HG03558 (cell line): ENCODE results near the gene CDHR4.
A peak's percentile ranks its signal among the peaks of the same experiment; 100 is the strongest.

Source experiments
- ATAC-seq: cut with Tn5 transposase; IDR thresholded peaks from one replicate; pipeline ENCODE4 v1.9.1; 2021; ENCODE audit warnings: moderate number of reproducible peaks; ENCODE audit not compliant: unreplicated experiment; ENCODE audit errors: extremely low read depth

CDHR4 gene

DNA sequence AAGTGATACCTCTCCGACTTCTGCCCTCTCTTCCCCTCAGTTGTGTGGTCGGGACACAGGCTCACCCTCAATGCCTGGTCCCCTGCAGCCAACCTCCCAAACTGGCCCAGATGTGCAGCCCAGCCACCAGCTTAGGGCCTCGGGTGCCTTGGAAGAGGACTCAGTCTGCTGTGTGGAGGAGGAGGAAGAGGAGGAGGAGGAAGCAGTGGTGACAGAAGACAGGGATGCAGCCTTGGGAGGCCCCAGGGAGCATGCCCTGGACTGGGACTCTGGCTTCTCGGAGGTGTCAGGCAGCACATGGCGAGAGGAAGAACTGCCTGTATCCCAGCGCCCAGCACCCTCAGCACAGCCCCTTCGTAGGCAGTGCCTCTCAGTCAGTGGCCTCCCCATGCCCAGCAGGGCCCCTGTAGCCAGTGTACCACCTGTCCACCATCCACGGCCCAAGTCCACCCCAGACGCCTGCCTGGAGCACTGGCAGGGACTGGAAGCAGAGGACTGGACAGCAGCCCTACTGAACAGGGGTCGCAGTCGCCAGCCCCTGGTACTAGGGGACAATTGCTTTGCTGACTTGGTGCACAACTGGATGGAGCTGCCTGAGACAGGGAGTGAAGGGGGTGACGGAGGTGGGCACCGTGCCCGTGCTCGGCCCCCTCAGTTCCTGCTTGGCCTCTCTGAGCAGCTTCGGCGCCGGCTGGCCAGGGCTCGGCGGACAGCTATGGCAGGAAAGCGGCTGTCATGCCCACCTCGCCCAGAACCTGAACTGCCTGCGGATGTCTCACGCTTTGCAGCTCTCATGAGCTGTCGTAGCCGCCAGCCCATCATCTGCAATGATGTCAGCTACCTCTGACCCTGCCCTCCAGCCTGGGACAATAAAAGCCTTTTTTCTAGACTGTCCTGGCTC, 4.7 kb upstream of the CDHR4 start:
- ATAC-seq = no peak

DNA sequence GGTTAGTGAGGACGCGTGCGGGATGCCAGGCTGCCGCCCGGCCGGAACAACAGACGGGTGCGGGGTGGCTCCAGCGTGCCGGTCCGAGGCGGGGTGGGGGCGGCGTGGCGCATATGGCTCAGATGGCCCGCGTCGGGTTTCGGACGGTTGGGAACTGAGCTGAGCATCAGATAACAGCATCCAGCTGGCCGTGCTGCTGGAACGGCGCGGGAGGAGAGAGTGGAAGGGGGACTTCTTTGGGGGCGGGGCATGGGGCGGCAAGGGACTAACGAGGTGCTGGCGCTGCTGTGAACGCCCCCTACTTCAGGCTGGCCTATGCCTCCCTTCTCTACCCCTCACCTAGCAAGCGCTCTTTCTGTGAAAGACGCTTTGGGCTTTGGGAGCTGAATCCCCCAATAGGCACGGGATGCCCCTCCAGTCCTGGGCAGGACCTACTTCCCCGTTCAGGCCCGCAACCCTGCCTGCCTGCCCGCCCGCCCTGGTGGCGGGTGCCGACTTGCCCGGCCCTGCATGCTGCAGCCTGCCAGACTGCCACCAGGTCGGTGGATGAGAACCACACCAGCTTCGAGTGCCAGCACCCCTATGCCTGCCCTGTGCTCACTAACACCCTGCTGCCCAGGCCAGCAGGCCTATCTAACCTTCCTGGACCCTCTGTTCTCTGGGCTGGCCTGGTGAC, 3.9 kb upstream of the CDHR4 start:
- no peak for ATAC-seq

DNA sequence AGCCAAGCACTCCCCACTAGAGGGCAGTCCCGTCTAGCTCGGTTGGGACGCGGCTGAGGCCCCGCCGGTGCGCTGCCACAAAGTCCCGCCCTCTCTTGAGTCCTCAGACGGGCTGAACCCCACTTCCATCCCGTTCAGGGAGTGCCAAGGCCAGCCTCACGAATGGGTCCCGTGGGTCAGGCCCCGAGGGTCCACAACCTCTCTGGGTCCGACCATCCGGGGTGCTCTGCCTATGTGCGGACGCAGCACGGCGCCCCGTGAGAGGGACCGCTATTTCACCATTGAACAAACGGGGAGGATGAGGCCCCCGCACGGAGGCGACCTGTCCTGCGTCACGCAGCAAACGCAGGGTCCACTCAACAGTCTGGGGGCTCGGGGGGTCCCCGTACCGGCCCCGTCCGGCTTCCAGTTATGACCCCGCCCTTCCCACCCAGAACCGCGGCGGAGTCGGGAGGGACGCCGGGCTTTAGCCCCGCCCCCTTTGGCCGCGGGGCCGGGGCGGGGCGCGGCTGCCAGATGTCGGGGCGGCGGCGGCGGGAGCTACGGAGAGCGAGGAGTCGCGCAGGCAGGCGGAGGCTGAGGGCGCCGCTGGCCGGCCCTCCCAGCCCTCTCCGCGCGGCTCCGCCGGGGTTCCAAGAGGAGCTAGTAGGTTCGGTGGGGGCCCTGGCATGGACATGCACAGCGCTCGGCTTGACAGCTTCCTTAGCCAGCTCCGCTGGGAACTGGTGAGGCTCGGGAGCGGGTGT, 3.2 kb upstream of the CDHR4 start, which contains the start of gene INKA1:
Gene INKA1 (plus strand): TSS at position 543 of the 746 bp plus-strand sequence. CDS start 132 bp downstream, at position 675.
- no peak for ATAC-seq

DNA sequence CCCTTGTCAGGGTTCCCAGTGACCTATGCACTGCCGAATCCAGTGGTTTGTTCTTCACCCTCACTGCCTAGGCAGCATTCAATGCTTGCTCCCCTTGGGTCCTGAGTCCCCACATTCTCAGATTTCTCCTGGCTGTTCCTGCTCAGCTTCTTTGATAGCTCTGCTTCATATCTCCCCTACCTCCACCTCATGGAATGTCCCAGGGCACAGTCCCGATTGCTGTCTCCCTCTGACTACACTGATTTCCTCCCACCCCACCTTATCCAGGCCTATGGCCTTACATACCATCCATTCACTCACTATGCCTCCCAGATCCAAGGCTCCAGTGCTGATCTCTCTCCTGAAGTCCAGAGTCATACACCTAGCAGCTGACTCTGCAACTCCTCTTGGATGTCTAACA, 1.5 kb upstream of the CDHR4 start:
- ATAC-seq = no peak

DNA sequence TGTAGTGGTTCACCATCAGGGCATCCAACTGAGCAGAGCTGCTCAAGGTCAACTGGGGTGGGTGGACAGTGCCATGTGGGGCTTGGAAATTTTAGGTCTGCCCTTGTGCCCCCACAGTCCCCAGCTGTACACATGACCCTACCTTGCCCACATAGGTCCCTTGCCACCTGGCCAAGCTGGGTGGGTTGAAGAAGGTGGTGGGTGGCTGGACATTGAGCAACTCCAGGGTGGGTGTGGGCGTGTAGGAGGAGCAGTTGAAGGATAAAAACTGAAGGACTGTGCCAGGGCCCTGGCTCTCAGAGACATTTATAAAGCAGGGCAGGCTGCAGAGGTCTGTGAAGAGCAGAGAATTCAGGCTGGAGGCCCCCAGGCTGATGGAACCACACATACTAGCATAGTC, 568 bp downstream of the CDHR4 start:
- ATAC-seq = no peak

DNA sequence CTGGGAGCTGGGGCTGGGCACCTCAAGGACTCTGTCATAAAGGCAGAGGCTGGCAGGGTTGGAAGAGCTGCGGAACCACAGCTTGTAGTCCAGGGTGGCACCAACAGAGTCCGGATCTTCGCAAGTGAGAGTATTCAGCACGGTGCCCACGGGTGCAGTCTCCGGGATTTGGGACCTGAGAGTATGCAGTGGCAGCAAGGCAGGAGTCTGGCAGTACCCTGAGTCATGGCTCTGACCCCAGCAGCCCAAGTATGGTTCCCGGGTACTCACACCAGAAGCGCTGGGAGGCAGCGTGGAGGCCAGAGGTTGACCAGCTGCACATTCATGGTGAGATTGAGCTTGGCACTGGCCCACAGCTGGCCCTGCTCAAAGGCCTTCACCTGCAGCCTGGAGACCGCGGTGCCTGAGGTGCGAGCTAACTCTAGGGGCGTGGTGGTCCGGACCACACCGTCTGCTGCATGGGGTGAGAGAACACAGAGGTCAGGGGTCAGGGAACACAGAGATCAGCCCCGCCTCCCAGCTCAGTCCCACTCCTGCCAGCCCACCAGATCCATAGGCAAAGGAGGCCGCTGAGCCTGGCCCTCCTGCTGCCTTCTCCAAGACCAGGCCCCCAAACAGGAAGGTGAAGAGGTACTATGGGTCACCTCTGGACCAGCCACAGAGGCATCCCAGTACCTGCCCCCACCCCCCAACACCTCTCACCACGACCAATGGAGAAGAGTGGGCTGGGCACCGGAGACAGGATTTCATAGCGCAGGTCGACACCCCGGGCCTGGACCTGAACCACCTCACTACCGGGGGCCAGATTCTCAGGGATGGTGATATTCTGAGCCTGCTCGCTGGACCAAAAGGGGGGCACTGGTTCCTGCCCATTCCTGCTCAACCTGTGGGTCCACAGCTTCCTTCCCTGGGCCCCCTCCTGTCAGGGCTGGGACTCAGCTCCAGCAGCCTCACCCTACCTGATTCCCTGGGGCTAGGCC, 4.5 kb downstream of the CDHR4 start:
- no peak for ATAC-seq

DNA sequence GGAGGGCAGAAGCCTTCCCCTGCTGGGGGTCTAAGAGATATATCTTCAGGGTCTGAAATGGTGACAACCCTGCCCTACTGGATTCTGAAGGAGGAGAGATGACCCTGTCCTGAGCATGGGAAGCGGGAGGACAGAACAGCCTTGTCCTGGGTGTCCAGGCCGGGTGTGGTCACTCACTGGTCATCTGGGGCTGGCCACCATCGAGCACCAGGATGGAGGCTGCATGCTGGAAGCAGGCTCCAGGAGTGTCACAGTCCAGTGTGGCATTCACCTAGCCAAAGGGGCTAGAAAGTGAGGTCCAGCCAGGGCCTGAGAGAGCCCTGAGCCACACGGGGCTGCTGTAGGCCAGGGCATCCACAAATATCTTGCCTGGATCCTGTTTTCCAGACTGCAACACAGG, 5.2 kb downstream of the CDHR4 start:
- no peak for ATAC-seq

DNA sequence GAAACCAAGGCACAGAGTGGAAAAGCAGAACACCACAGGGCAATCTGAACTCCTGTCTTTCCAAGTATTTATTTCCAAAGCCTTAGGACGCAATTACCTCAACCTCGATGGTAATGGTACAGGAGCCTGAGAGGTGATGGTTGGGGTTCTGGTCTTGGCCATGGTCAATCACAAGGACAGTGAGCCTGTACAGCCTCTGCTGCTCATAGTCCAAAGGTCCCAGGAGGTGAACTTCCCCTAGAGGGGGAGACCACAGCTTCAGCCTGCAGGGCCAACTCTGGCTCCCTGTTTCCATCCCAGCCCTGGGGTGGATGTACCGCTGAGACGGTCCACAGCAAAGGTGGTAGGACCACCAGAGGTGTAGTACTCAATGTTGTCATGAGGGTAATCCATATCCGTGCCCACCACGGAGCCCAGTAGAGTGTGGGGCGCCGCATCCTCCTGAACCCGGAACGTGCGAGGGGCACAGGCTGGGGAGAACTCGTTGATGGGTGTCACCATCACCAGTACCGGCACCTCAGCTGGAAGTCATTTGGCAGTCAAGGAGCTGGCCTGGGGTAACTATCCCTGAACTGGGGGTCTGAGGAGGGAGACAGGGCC, 6.1 kb downstream of the CDHR4 start:
- no peak for ATAC-seq

DNA sequence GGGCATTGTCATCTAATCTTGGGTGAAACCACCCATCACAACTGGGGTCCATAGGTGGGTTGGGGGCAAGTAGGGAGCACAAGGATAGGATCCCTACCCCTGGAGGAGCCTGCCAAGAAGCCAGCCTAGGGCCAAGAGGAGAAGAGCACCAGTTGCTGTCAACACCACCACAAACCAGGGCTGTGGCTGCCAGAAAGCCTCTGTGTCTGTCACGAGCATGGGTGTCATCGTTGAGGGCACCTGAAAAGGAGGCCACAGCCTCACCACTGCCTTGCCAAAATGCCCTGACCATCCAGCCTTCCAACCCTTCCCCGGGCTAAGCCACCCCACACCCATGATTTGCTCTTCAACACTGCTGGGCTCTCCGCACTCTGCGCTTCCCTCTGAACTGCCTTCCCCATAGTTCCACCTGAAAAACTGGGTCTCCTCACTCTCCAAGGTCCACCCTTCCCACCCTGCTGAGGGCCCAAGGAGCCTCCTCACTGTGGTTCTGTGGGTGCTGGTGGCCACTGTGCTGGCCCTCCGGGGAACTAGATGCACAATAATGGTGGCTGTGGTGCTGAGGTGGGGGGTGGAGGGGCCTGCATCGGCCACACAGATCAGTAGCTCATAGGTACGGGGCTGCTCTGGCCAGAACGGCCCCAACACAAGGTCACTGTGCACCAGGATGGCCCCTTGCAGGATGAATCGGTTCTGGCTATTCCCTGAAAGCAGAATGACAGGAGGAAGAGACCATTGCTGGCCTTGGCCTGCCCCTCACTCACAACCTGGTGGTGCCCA, 7.1 kb downstream of the CDHR4 start:
- no peak for ATAC-seq

DNA sequence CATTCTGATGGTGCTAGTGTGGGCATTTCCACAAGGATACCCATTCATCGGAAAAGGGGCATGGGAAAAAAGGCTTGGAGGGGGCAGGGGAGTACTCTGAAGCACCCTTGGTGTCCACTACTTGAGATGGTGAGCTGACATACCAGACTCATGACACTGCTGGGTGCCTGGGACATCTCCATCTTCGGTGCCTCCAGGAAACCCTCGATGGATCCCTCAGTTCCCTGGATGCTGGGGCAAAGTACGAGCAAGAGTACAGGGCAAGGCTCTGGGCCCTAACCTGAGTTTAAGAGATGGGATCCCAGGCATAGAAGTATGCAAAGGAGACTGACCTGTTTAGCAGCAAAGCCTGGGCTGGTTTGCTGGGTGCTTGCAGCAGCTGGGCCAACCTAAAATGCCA, 8.1 kb downstream of the CDHR4 start:
- ATAC-seq = no peak

DNA sequence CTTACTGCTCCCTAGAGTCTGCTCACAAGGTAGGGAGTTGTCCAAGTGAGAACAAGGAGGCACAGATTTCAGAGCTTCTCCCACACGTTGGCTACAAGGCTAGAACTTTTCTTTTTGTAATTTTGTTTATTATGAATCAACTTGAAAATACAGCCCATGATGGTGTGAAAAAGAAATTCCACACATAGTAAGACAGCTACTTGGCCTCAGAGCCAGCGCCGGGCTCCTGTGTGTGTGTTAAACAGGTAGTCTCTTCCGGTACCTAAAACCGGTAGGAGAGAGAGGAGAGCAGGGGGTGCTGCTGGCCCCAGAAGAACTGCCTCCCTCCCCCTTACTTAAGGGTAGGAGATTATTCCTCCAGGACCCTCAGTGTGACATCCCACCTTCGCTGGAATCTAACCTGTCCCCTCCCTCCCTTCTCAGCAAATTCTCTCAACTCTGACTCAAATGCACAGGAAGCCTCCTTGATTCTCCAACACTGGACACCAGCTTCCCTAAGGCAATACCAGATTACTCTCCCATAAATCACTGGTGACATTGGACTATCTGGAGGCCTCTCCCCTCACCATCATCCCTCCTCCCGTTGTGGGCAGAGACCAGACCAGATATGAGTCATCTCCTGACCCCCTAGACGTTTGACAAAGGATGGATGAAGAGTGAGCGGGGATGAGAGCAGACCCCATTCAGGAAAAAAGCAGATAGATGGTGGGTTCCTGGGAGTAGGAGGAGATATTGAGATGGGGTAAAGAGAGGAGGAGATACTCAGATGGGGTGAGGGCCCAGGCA, 8.9 kb downstream of the CDHR4 start:
- ATAC-seq = no peak

DNA sequence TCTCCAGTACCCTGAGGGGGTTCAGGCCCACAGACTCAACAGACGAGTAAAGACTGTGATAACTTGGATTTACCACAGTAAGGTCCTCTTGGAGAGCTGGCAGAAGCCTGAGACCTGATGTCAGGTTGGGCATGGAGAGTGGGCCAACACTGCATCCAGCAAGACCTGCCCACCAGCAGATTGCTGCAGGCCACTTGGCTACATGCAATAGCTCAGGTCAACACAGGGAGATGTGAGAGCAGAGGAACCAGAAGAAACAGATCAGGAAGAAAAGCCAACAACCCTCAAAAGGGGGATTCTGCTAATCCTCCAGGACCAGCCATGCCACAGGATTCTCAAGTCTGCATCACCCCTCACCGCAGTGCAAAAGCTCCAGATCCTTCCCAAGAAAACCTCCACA, 11.6 kb downstream of the CDHR4 start:
- no peak for ATAC-seq

DNA sequence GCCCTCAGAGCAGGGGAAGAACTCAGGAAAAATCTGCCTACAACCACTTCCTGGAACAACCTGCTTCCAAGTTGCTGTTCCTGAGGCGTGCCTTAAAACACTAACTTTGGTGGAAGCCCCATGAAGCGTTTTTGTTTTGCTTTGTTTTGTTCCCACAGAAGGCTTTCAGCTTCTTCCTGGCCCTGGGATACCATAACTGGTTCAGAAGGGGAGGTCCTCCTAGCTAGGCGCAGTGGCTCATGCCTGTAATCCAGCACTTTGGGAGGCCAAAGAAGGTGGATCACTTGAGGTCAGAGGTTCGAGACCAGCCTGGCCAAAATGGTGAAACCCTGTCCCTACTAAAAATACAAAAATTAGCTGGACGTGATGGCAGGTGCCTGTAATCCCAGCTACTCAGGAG, 12.1 kb downstream of the CDHR4 start:
- ATAC-seq = no peak

DNA sequence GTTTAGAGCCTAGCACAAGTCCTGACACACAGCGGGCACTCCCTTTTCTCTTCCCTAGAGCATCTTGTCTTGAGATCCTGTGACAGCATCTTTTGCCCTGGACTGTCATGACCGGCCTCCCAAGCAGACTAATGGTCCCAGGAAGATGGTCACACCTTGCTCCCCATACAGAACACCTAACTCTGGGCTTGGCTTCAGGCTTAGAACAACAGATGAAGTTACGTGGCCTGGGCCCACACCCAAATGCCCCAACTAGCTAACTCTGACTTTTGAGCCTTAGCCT, 12.6 kb downstream of the CDHR4 start:
- ATAC-seq = no peak

DNA sequence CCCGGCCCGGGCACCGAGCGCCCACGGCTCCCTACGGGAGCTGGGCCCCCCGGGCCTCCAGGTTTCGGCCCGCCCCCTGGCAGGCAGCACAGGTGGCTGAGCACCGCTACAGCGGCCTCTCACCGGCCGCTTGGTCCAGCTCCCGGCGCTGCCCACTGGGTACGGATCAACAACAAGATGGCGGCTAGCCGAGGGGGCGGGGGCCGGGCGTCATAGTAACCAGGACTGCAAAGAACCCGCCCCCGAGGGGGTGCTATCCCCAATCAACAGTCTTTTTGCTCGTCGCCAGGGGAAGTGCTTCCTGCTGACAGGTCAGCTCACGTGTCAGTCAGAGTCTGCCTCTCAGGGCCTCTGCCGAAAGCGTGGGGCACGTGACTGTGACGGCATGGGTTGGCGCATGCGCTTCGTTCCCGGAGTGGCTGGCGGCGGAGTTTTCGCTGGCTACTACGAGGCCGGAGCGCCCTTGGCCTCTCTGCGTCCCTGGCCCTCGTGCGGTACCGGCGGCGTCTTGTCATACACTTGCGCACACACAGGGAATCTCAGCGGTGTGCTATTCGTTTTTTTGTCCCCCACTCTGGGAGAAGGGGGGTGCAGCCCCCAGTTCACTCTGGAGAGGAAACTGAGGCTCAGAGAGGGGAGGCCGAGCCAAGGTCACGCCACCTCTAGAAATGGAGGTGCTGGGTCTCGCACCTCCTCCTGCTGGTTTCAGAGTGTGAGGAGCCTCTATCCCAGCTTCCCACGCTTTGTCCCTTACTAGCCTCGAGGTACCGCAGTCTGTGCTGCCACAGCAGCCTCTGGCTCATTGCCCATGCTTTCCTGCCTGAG, 13.1 kb downstream of the CDHR4 start, which contains the start of gene IP6K1:
Gene IP6K1 (minus strand): TSS at position 186 of the 825 bp plus-strand sequence. CDS start 38,502 bp downstream, outside the sequence.
- ATAC-seq = peak; percentile 98

DNA sequence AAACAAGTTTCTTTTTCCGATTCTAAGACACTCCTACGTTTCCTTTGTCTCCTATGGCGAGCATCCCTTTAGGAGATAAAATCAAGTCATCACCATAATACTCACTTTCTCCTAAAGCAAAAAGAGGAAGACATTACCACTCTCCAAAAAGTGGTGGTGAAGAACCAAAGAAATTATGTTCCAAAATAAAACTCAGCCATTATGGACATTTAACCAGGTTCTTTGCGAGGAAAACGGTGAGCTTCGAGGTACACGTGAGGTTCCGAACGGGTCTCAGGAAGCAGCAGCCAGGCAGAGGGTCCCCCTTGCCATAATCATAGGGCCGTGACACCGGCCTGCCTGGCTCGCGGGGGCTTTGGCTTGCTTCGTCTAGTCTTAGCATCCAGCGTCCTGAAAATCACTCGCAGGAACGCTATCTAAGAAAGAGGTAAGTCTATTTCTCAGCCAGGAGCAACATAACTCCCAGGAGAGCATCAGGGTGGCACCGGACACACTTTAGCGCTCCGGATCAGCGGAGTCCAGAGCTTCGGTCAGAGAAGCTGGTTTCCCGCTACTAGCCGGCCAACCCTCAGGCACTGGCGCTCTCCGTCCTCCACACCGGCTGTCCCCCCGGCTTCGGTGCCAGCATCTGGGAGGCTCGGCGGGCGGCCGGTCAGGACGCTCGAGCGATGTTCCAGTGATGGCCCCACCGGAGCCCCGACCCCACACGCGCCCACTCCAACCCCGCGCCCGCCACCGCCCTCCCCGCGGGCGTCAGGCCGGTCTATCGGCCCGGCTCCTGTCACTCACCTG, 13.9 kb downstream of the CDHR4 start:
- ATAC-seq = peak; percentile 22
